ENCODE data around the gene JPH3. TPM values are rescaled to one million over a fixed set of nuclear protein-coding genes. Genes with fewer than 3 reads are reported as not detected.
A peak's percentile ranks its signal among the peaks of the same experiment; 100 is the strongest.

The JPH3 gene
- polyA plus RNA-seq, 1 donor (not counting 4 experiments of a cell fraction or from before 2014, with no cell fraction given) = not detected

- Histone ChIP-seq H4K20me1 (ENCODE audit: control insufficient read depth, extremely low read depth, insufficient read depth, low read length) (no peaks in the 10 kb centered on the region), H3K9ac (ENCODE audit: control insufficient read depth, extremely low read depth, insufficient read depth, low read length) (no peak overlapping the region), H3K9me1 (ENCODE audit: control insufficient read depth, extremely low read depth, insufficient read depth, low read length) (no peaks in the 10 kb centered on the region), H3K27me3 (ENCODE audit: control insufficient read depth, extremely low read depth, insufficient read depth, low read length) (peaks cover 15% of the 10 kb centered on the region), H2AFZ (ENCODE audit: control insufficient read depth, low read length) (no peak overlapping the region), H3K4me3 (ENCODE audit: control insufficient read depth in 2 of 3, extremely low read depth in 1 of 3, insufficient read depth in 2 of 3, low read depth in 1 of 3, low read length in 3 of 3) (no peak overlapping the region), H3K79me2 (ENCODE audit: control insufficient read depth, insufficient read depth, low read length) (no peaks in the 10 kb centered on the region), H3K4me1 (ENCODE audit: control insufficient read depth, extremely low read depth, insufficient read depth, low read length) (peaks cover 5% of the 10 kb centered on the region), H3K9me3 (ENCODE audit: control insufficient read depth, low read depth, low read length) (peaks cover 12% of the 10 kb centered on the region), H3K27ac (ENCODE audit: control insufficient read depth, insufficient read depth, low read length) (no peak overlapping the region), H3K4me2 (ENCODE audit: control insufficient read depth, extremely low read depth, insufficient read depth, low read depth, low read length) (no peak overlapping the region), H3K36me3 (ENCODE audit: control insufficient read depth in 2 of 2, extremely low read depth in 1 of 2, insufficient read depth in 2 of 2, low read length in 2 of 2) (no peaks in the 10 kb centered on the region)
- dilution Hi-C loops (cut with MboI; ENCODE audit: extremely low pct_ligation_motif_present, low sequenced_read_pairs) = no loop called here
- DNase-seq (ENCODE audit: low read depth, low spot score) (no peak), FAIRE-seq (no peak)
- TF ChIP-seq EZH2 (IDR thresholded peaks at IDR 0.05; ENCODE audit: low read length) (no peak), CTCF (optimal IDR thresholded peaks at IDR 0.05 in 1 of 3, IDR thresholded peaks at IDR 0.05 in 1 of 3, conservative IDR thresholded peaks at IDR 0.05 in 1 of 3; ENCODE audit: extremely low read depth in 1 of 3, insufficient read depth in 2 of 3, low read length in 3 of 3) (no peak)
Observed at GRCh38 chr16:87634411-87634810, 32.1 kb downstream of the JPH3 start.

- Histone ChIP-seq H3K9me3 (ENCODE audit: control insufficient read depth, low read depth, low read length) (peaks cover 5% of the 10 kb centered on the region), H4K20me1 (ENCODE audit: control insufficient read depth, extremely low read depth, insufficient read depth, low read length) (no peaks in the 10 kb centered on the region), H3K79me2 (ENCODE audit: control insufficient read depth, insufficient read depth, low read length) (no peaks in the 10 kb centered on the region), H2AFZ (ENCODE audit: control insufficient read depth, low read length) (no peak overlapping the region), H3K9ac (ENCODE audit: control insufficient read depth, extremely low read depth, insufficient read depth, low read length) (no peak overlapping the region), H3K4me1 (ENCODE audit: control insufficient read depth, extremely low read depth, insufficient read depth, low read length) (peaks cover 5% of the 10 kb centered on the region), H3K4me3 (ENCODE audit: control insufficient read depth in 2 of 3, extremely low read depth in 1 of 3, insufficient read depth in 2 of 3, low read depth in 1 of 3, low read length in 3 of 3) (no peak overlapping the region), H3K27me3 (ENCODE audit: control insufficient read depth, extremely low read depth, insufficient read depth, low read length) (peaks cover 18% of the 10 kb centered on the region), H3K4me2 (ENCODE audit: control insufficient read depth, extremely low read depth, insufficient read depth, low read depth, low read length) (peak overlapping the region; percentile 37), H3K27ac (ENCODE audit: control insufficient read depth, insufficient read depth, low read length) (no peak overlapping the region), H3K9me1 (ENCODE audit: control insufficient read depth, extremely low read depth, insufficient read depth, low read length) (no peaks in the 10 kb centered on the region), H3K36me3 (ENCODE audit: control insufficient read depth in 2 of 2, extremely low read depth in 1 of 2, insufficient read depth in 2 of 2, low read length in 2 of 2) (no peaks in the 10 kb centered on the region)
- DNase-seq (ENCODE audit: low read depth, low spot score) (no peak), FAIRE-seq (peak; percentile 49)
- TF ChIP-seq CTCF (optimal IDR thresholded peaks at IDR 0.05 in 1 of 3, IDR thresholded peaks at IDR 0.05 in 1 of 3, conservative IDR thresholded peaks at IDR 0.05 in 1 of 3; ENCODE audit: extremely low read depth in 1 of 3, insufficient read depth in 2 of 3, low read length in 3 of 3) (peak; percentile 62 to 91 (median 91)), EZH2 (IDR thresholded peaks at IDR 0.05; ENCODE audit: low read length) (no peak)
- dilution Hi-C loops (cut with MboI; ENCODE audit: extremely low pct_ligation_motif_present, low sequenced_read_pairs) = no loop called here
Observed at GRCh38 chr16:87635541-87636049, 33.3 kb downstream of the JPH3 start.
